H9 (cell line): ENCODE measurements around the gene GTF3C1. TPM values are rescaled to one million over a fixed set of nuclear protein-coding genes. Genes with fewer than 3 reads are reported as not detected.

Source experiments
- DNase-seq: peaks from one replicate; pipeline ENCODE4 v3.0.0-alpha.2; 2017
- H2AFZ ChIP-seq: one replicate; pipeline ENCODE4 v1.6.1; 2013; ENCODE audit warnings: mild to moderate bottlenecking, low read length, control low read depth, moderate library complexity
- H2AK5ac ChIP-seq: 2 replicates; pipeline ENCODE4 v1.6.1; 2013; ENCODE audit warnings: low read length, control low read depth, mixed read lengths; ENCODE audit not compliant: insufficient read length
- H2BK120ac ChIP-seq: one replicate; pipeline ENCODE4 v1.6.1; 2013; ENCODE audit warnings: low read depth, mild to moderate bottlenecking, low read length, control low read depth, inconsistent platforms; ENCODE audit not compliant: poor library complexity, severe bottlenecking
- H2BK12ac ChIP-seq: 2 replicates; pipeline ENCODE4 v1.6.1; 2013; ENCODE audit warnings: low read length, control low read depth, mixed read lengths, low read depth; ENCODE audit not compliant: insufficient read length
- H2BK15ac ChIP-seq: 2 replicates; pipeline ENCODE4 v1.6.1; 2013; ENCODE audit warnings: low read depth, low read length, control low read depth
- H2BK20ac ChIP-seq: one replicate; pipeline ENCODE4 v1.6.1; 2013; ENCODE audit warnings: low read depth, mild to moderate bottlenecking, low read length, control low read depth, inconsistent platforms; ENCODE audit not compliant: poor library complexity, severe bottlenecking
- H2BK5ac ChIP-seq: 2 replicates; pipeline ENCODE4 v1.6.1; 2013; ENCODE audit warnings: low read length, control low read depth, mixed read lengths; ENCODE audit not compliant: insufficient read length
- H3K14ac ChIP-seq: 2 replicates; pipeline ENCODE4 v1.6.1; 2013; ENCODE audit warnings: low read length, control low read depth; ENCODE audit not compliant: insufficient read depth
- H3K18ac ChIP-seq: 2 replicates; pipeline ENCODE4 v1.6.1; 2013; ENCODE audit warnings: low read depth, mild to moderate bottlenecking, mixed read lengths, low read length, control low read depth; ENCODE audit not compliant: insufficient read length
- H3K23ac ChIP-seq: 2 replicates; pipeline ENCODE4 v1.6.1; 2013; ENCODE audit warnings: low read length, control low read depth, mixed read lengths, low read depth; ENCODE audit not compliant: insufficient read length
- H3K23me2 ChIP-seq: 2 replicates; pipeline ENCODE4 v1.6.1; 2013; ENCODE audit warnings: low read depth, mild to moderate bottlenecking, mixed read lengths, low read length, control low read depth; ENCODE audit not compliant: insufficient read length, poor library complexity, severe bottlenecking
- H3K27ac ChIP-seq: 2 replicates; pipeline ENCODE4 v1.5.1; 2013; ENCODE audit warnings: low read length, control low read depth, mixed read lengths, low read depth; ENCODE audit not compliant: insufficient read length
- H3K27me3 ChIP-seq: 2 replicates; pipeline ENCODE4 v1.6.1; 2013; ENCODE audit warnings: low read length, control low read depth, inconsistent platforms; ENCODE audit not compliant: insufficient read depth
- H3K4ac ChIP-seq: 2 replicates; pipeline ENCODE4 v1.6.1; 2013; ENCODE audit warnings: low read depth, mild to moderate bottlenecking, control low read depth, inconsistent platforms, low read length, moderate library complexity
- H3K4me1 ChIP-seq: 2 replicates; pipeline ENCODE4 v1.6.1; 2013; ENCODE audit warnings: low read length, control low read depth, inconsistent platforms; ENCODE audit not compliant: insufficient read depth
- H3K4me2 ChIP-seq: 2 replicates; pipeline ENCODE4 v1.6.1; 2013; ENCODE audit warnings: low read length, control low read depth, mixed read lengths; ENCODE audit not compliant: insufficient read length, insufficient read depth
- H3K56ac ChIP-seq: 2 replicates; pipeline ENCODE4 v1.6.1; 2013; ENCODE audit warnings: low read depth, mild to moderate bottlenecking, mixed read lengths, low read length, control low read depth; ENCODE audit not compliant: insufficient read length
- H3K79me1 ChIP-seq: 2 replicates; pipeline ENCODE4 v1.6.1; 2013; ENCODE audit warnings: low read depth, mild to moderate bottlenecking, moderate library complexity, low read length, control low read depth, inconsistent platforms; ENCODE audit not compliant: insufficient read depth, poor library complexity, severe bottlenecking
- H3K79me2 ChIP-seq: 2 replicates; pipeline ENCODE4 v1.6.1; 2013; ENCODE audit warnings: low read length, control low read depth, inconsistent platforms; ENCODE audit not compliant: insufficient read depth
- H3K9ac ChIP-seq: 2 replicates; pipeline ENCODE4 v1.6.1; 2013; ENCODE audit warnings: low read length, control low read depth, mixed read lengths; ENCODE audit not compliant: insufficient read length; ENCODE audit errors: extremely low read depth
- H3K9me3 ChIP-seq: one replicate; pipeline ENCODE4 v1.6.1; 2013; ENCODE audit warnings: low read depth, low read length, inconsistent platforms; ENCODE audit not compliant: control insufficient read depth
- H3T11ph ChIP-seq: one replicate; pipeline ENCODE4 v1.6.1; 2013; ENCODE audit warnings: mild to moderate bottlenecking, low read length, control low read depth, inconsistent platforms
- H4K20me1 ChIP-seq: one replicate; pipeline ENCODE4 v1.6.1; 2013; ENCODE audit not compliant: control insufficient read depth, insufficient read length, insufficient read depth
- H4K5ac ChIP-seq: 2 replicates; pipeline ENCODE4 v1.6.1; 2013; ENCODE audit warnings: low read depth, mild to moderate bottlenecking, mixed read lengths, low read length, control low read depth; ENCODE audit not compliant: insufficient read length
- H4K8ac ChIP-seq: replicated peaks from 2 replicates; pipeline ENCODE4 v1.6.1; 2013; ENCODE audit warnings: low read length, control low read depth, mixed read lengths, low read depth; ENCODE audit not compliant: insufficient read length
- H4K91ac ChIP-seq: 2 replicates; pipeline ENCODE4 v1.6.1; 2013; ENCODE audit warnings: low read depth, mild to moderate bottlenecking, moderate library complexity, mixed read lengths, low read length, control low read depth; ENCODE audit not compliant: insufficient read length
- H3K27ac Mint-ChIP-seq, 3 experiments: 2 replicates in 2 of 3; 3 replicates in 1 of 3; pipeline ENCODE4 v1.8.0; 2020 to 2021; ENCODE audit warnings: mixed read lengths in 3 of 3, mild to moderate bottlenecking in 1 of 3, moderate library complexity in 1 of 3
- H3K27me3 Mint-ChIP-seq: 2 replicates; pipeline ENCODE4 v1.8.0; 2021; ENCODE audit warnings: low read depth, mild to moderate bottlenecking, moderate library complexity, mixed read lengths
- H3K36me3 Mint-ChIP-seq, 3 experiments: 2 replicates in 2 of 3; 3 replicates in 1 of 3; pipeline ENCODE4 v1.8.0; 2020 to 2021; ENCODE audit warnings: low read depth in 3 of 3, mixed read lengths in 3 of 3; ENCODE audit not compliant: insufficient read depth in 1 of 3
- H3K4me1 Mint-ChIP-seq, 2 experiments: 2 replicates each; pipeline ENCODE4 v1.8.0; 2020; ENCODE audit warnings: mixed read lengths in 2 of 2
- H3K4me3 Mint-ChIP-seq, 2 experiments: 2 replicates in 1 of 2; 3 replicates in 1 of 2; pipeline ENCODE4 v1.8.0; 2020 to 2021; ENCODE audit warnings: mild to moderate bottlenecking in 2 of 2, mixed read lengths in 2 of 2, moderate library complexity in 1 of 2
- H3K9me3 Mint-ChIP-seq, 2 experiments: 2 replicates in 1 of 2; 3 replicates in 1 of 2; pipeline ENCODE4 v1.8.0; 2020; ENCODE audit warnings: mild to moderate bottlenecking in 2 of 2, mixed read lengths in 2 of 2, moderate library complexity in 1 of 2
- CTCF ChIP-seq: fragments of 200-600 bp; sonication (generic); conservative IDR thresholded peaks from 3 replicates; pipeline ENCODE4 v1.8.0; 2021; ENCODE audit warnings: antibody characterized with exemption, mild to moderate bottlenecking
- WGBS: extraction: QIAGEN DNeasy Blood & Tissue Kit; methylation state at CpG from one replicate; pipeline ENCODE4 v1.1.7; 2013; ENCODE audit warnings: missing lambda C conversion rate, low lambda C conversion rate, mixed read lengths; ENCODE audit not compliant: insufficient read length; ENCODE audit errors: extremely low coverage; 5-methylcytosine and 5-hydroxymethylcytosine counted together
- total RNA-seq: library from RNA; stranded (reverse); gene quantifications from 2 replicates; pipeline ENCODE4 v1.2.1, GENCODE V29; 2021

Gene GTF3C1
- total RNA-seq, 1 experiment from 2014 or later: 113 TPM

- no peaks in the 10 kb centered on the region for H3K79me2 ChIP-seq
- Mint-ChIP-seq H3K27ac (no peak overlapping the region; a peak in 1 of 7 replicates), H3K4me3 (no peak overlapping the region), H3K9me3 (peaks cover 12 to 15% of the 10 kb centered on the region in 2 experiments), H3K36me3 (peaks cover 10 to 12% (median 12%) of the 10 kb centered on the region in 3 experiments), H3K4me1 (peaks cover 3% of the 10 kb centered on the region in 2 experiments; a peak in 3 of 4 replicates), H3K27me3 (peaks cover 4% of the 10 kb centered on the region; the same call in 1 of the 2 replicates)
- no peak overlapping the region for H2BK12ac ChIP-seq
- H3K27ac ChIP-seq: no peak overlapping the region
- no peak overlapping the region for H3K4ac ChIP-seq
- no peak overlapping the region for H4K91ac ChIP-seq
- H3K4me1 ChIP-seq: no peaks in the 10 kb centered on the region; the same call in 1 of the 2 replicates
- H3K23me2 ChIP-seq: no peaks in the 10 kb centered on the region
- H3K27me3 ChIP-seq: no peaks in the 10 kb centered on the region
- H3K23ac ChIP-seq: no peak overlapping the region
- H3K79me1 ChIP-seq: no peaks in the 10 kb centered on the region
- no peak overlapping the region for H2AK5ac ChIP-seq
- H3T11ph ChIP-seq: no peak overlapping the region
- H2BK15ac ChIP-seq: no peak overlapping the region
- H2BK20ac ChIP-seq: no peak overlapping the region
- H2BK5ac ChIP-seq: no peak overlapping the region
- H2BK120ac ChIP-seq: no peak overlapping the region
- no peak overlapping the region for H3K4me2 ChIP-seq
- no peak overlapping the region for H3K56ac ChIP-seq
- TF ChIP-seq CTCF: no peak
- no peak overlapping the region for H4K5ac ChIP-seq
- H3K9me3 ChIP-seq: peaks cover 15% of the 10 kb centered on the region
- H3K9ac ChIP-seq: no peak overlapping the region
- no peak overlapping the region for H2AFZ ChIP-seq
- WGBS: no CpG with 5 or more reads among the region's 8 CpGs
- no peak overlapping the region for H3K18ac ChIP-seq
- DNase-seq: no peak
- H4K20me1 ChIP-seq: no peaks in the 10 kb centered on the region
- no peak overlapping the region for H3K14ac ChIP-seq
- H4K8ac ChIP-seq: no peak overlapping the region
Observed at GRCh38 chr16:27441998-27442397, 107.7 kb downstream of the GTF3C1 start.
